Vagina (tissue), 2 donors: ENCODE measurements around the gene CRTC3.

Source experiments
- CTCF ChIP-seq, 3 experiments: fragments of 450-650 bp in 2 of 3; fragments of 200-600 bp in 1 of 3; sonication (generic) in 1 of 3; IDR thresholded peaks; one replicate each; pipeline ENCODE4 v1.5.1; 2017 to 2019; ENCODE audit warnings: antibody characterized with exemption in 3 of 3, mild to moderate bottlenecking in 2 of 3, moderate library complexity in 2 of 3
- POLR2A ChIP-seq, 2 donors: fragments of 450-650 bp; IDR thresholded peaks; one replicate each; pipeline ENCODE4 v1.6.1; 2017; ENCODE audit warnings: antibody characterized with exemption in 2 of 2, mild to moderate bottlenecking in 2 of 2, moderate library complexity in 2 of 2

GRCh38 chr15:90513448-90513847, 16.3 kb upstream of the CRTC3 start:
- no peak for TF ChIP-seq CTCF (IDR thresholded peaks at IDR 0.05)
- TF ChIP-seq POLR2A (IDR thresholded peaks at IDR 0.05): no peak
